HEK293 (cell line): ENCODE data around the gene ERI3.

Experiments used
- MEIS1 ChIP-seq: sonication (generic); formaldehyde crosslinking; IDR thresholded peaks from 2 replicates; pipeline ENCODE4 v1.8.1; 2022; ENCODE audit warnings: missing genetic modification reagents, mild to moderate bottlenecking, borderline replicate concordance
- OSR2 ChIP-seq: fragments of 450-650 bp; formaldehyde crosslinking; IDR thresholded peaks from 2 replicates; pipeline ENCODE4 v1.5.1; 2016; ENCODE audit warnings: missing biosample characterization, missing genetic modification characterization
- PRDM6 ChIP-seq: fragments of 450-650 bp; formaldehyde crosslinking; IDR thresholded peaks from 2 replicates; pipeline ENCODE4 v1.5.1; 2017; ENCODE audit warnings: missing biosample characterization, missing genetic modification characterization
- SP7 ChIP-seq: fragments of 450-650 bp; formaldehyde crosslinking; IDR thresholded peaks from 2 replicates; pipeline ENCODE4 v1.5.1; 2016; ENCODE audit warnings: missing biosample characterization, missing genetic modification characterization
- TCF7L2 ChIP-seq: IDR thresholded peaks from 2 replicates; pipeline ENCODE4 v1.6.1; 2011; ENCODE audit warnings: low read depth, mild to moderate bottlenecking, inconsistent platforms, low read length, moderate library complexity, borderline replicate concordance
- YY1 ChIP-seq: fragments of 450-650 bp; formaldehyde crosslinking; IDR thresholded peaks from 2 replicates; pipeline ENCODE4 v1.5.1; 2018; ENCODE audit warnings: missing biosample characterization, missing genetic modification characterization
- ZBTB1 ChIP-seq: fragments of 450-650 bp; formaldehyde crosslinking; IDR thresholded peaks from 2 replicates; pipeline ENCODE4 v1.5.1; 2016; ENCODE audit warnings: missing biosample characterization, missing genetic modification characterization
- ZBTB11 ChIP-seq: fragments of 450-650 bp; formaldehyde crosslinking; conservative IDR thresholded peaks from 2 replicates; pipeline ENCODE4 v1.5.1; 2016; ENCODE audit warnings: low read depth, missing biosample characterization, missing genetic modification characterization
- ZBTB20 ChIP-seq: fragments of 450-650 bp; formaldehyde crosslinking; IDR thresholded peaks from 2 replicates; pipeline ENCODE4 v1.5.1; 2016; ENCODE audit warnings: missing biosample characterization, missing genetic modification characterization
- ZBTB44 ChIP-seq: fragments of 450-650 bp; IDR thresholded peaks from 2 replicates; pipeline ENCODE4 v1.5.1; 2018; ENCODE audit warnings: missing biosample characterization, mild to moderate bottlenecking, missing genetic modification characterization
- ZFHX2 ChIP-seq: fragments of 450-650 bp; formaldehyde crosslinking; conservative IDR thresholded peaks from 2 replicates; pipeline ENCODE4 v1.5.1; 2016; ENCODE audit warnings: missing biosample characterization, missing genetic modification characterization
- ZNF140 ChIP-seq: fragments of 450-650 bp; formaldehyde crosslinking; IDR thresholded peaks from 2 replicates; pipeline ENCODE4 v1.5.1; 2016; ENCODE audit warnings: missing biosample characterization, missing genetic modification characterization
- ZNF155 ChIP-seq: fragments of 450-650 bp; formaldehyde crosslinking; IDR thresholded peaks from 2 replicates; pipeline ENCODE4 v1.5.1; 2016; ENCODE audit warnings: missing biosample characterization, missing genetic modification characterization
- ZNF169 ChIP-seq: fragments of 450-650 bp; formaldehyde crosslinking; IDR thresholded peaks from 2 replicates; pipeline ENCODE4 v1.5.1; 2016; ENCODE audit warnings: missing biosample characterization, missing genetic modification characterization
- ZNF175 ChIP-seq: fragments of 450-650 bp; formaldehyde crosslinking; IDR thresholded peaks from 2 replicates; pipeline ENCODE4 v1.5.1; 2016; ENCODE audit warnings: missing biosample characterization, missing genetic modification characterization
- ZNF202 ChIP-seq: fragments of 450-650 bp; formaldehyde crosslinking; IDR thresholded peaks from 2 replicates; pipeline ENCODE4 v1.5.1; 2016; ENCODE audit warnings: missing biosample characterization, missing genetic modification characterization, borderline replicate concordance
- ZNF239 ChIP-seq: fragments of 450-650 bp; formaldehyde crosslinking; IDR thresholded peaks from 2 replicates; pipeline ENCODE4 v1.5.1; 2016; ENCODE audit warnings: missing biosample characterization, missing genetic modification characterization
- ZNF292 ChIP-seq: fragments of 450-650 bp; formaldehyde crosslinking; IDR thresholded peaks from 2 replicates; pipeline ENCODE4 v1.5.1; 2016; ENCODE audit warnings: low read depth, missing biosample characterization, missing genetic modification characterization, borderline replicate concordance
- ZNF362 ChIP-seq: fragments of 450-650 bp; formaldehyde crosslinking; IDR thresholded peaks from 2 replicates; pipeline ENCODE4 v1.5.1; 2016; ENCODE audit warnings: missing biosample characterization, missing genetic modification characterization
- ZNF398 ChIP-seq: fragments of 450-650 bp; formaldehyde crosslinking; IDR thresholded peaks from 2 replicates; pipeline ENCODE4 v1.5.1; 2017; ENCODE audit warnings: missing biosample characterization, missing genetic modification characterization
- ZNF433 ChIP-seq: fragments of 450-650 bp; formaldehyde crosslinking; IDR thresholded peaks from 2 replicates; pipeline ENCODE4 v1.5.1; 2016; ENCODE audit warnings: missing biosample characterization, missing genetic modification characterization, low read depth
- ZNF558 ChIP-seq: fragments of 450-650 bp; formaldehyde crosslinking; IDR thresholded peaks from 2 replicates; pipeline ENCODE4 v1.5.1; 2016; ENCODE audit warnings: missing biosample characterization, missing genetic modification characterization
- ZNF561 ChIP-seq: fragments of 450-650 bp; IDR thresholded peaks from 2 replicates; pipeline ENCODE4 v1.5.1; 2018; ENCODE audit warnings: missing biosample characterization, missing genetic modification characterization, borderline replicate concordance
- ZNF623 ChIP-seq: fragments of 450-650 bp; formaldehyde crosslinking; IDR thresholded peaks from 2 replicates; pipeline ENCODE4 v1.5.1; 2016; ENCODE audit warnings: missing biosample characterization, missing genetic modification characterization
- ZNF626 ChIP-seq: fragments of 450-650 bp; sonication (Bioruptor Pico); formaldehyde crosslinking; IDR thresholded peaks from 2 replicates; pipeline ENCODE4 v1.5.1; 2018; ENCODE audit warnings: missing biosample characterization, missing genetic modification characterization, inconsistent platforms
- ZNF654 ChIP-seq: fragments of 450-650 bp; formaldehyde crosslinking; IDR thresholded peaks from 2 replicates; pipeline ENCODE4 v1.5.1; 2016; ENCODE audit warnings: low read depth, missing biosample characterization, missing genetic modification characterization
- ZNF701 ChIP-seq: fragments of 450-650 bp; formaldehyde crosslinking; IDR thresholded peaks from 2 replicates; pipeline ENCODE4 v1.5.1; 2016; ENCODE audit warnings: missing biosample characterization, missing genetic modification characterization
- ZNF747 ChIP-seq: fragments of 450-650 bp; formaldehyde crosslinking; IDR thresholded peaks from 2 replicates; pipeline ENCODE4 v1.5.1; 2016; ENCODE audit warnings: missing biosample characterization, missing genetic modification characterization
- ZNF830 ChIP-seq: fragments of 450-650 bp; IDR thresholded peaks from 2 replicates; pipeline ENCODE4 v1.5.0; 2018; ENCODE audit warnings: missing biosample characterization, missing genetic modification characterization, low read depth, mild to moderate bottlenecking, moderate library complexity
- ZSCAN30 ChIP-seq: fragments of 450-650 bp; IDR thresholded peaks from 2 replicates; pipeline ENCODE4 v1.5.1; 2018; ENCODE audit warnings: missing biosample characterization, mild to moderate bottlenecking, missing genetic modification characterization, moderate library complexity

Gene ERI3

GRCh38 chr1:44327679-44328491 is 27.2 kb downstream of the ERI3 start (continued):
- no peak for TF ChIP-seq ZNF362 (tag by site-specific recombination)
- no peak for TF ChIP-seq ZBTB1
- no peak for TF ChIP-seq YY1
- peak; percentile 76 for TF ChIP-seq ZNF561 (tag by site-specific recombination)
- TF ChIP-seq TCF7L2: no peak
- TF ChIP-seq ZNF155 (tag by site-specific recombination): no peak
- TF ChIP-seq ZBTB44 (tag by site-specific recombination): peak; percentile 91
- TF ChIP-seq ZSCAN30 (tag by site-specific recombination): peak; percentile 94; the same call in 1 of the 2 replicates
- TF ChIP-seq PRDM6 (tag by site-specific recombination): peak; percentile 84
- TF ChIP-seq ZNF292 (tag by site-specific recombination): no peak
- peak; percentile 85 for TF ChIP-seq OSR2 (tag by site-specific recombination)
- TF ChIP-seq ZNF398: peak; percentile 47; the same call in 1 of the 2 replicates
- peak; percentile 20; the same call in 1 of the 2 replicates for TF ChIP-seq ZNF623 (tag by site-specific recombination)
- no peak for TF ChIP-seq ZBTB11 (tag by site-specific recombination)
- no peak for TF ChIP-seq ZNF140 (tag by site-specific recombination)
- no peak for TF ChIP-seq ZNF747 (tag by site-specific recombination)
- TF ChIP-seq ZNF202 (tag by site-specific recombination): no peak
- no peak for TF ChIP-seq ZNF433
- TF ChIP-seq ZNF175 (tag by site-specific recombination): no peak
- no peak for TF ChIP-seq ZNF239 (tag by site-specific recombination)
- TF ChIP-seq MEIS1: no peak
- TF ChIP-seq ZNF558 (tag by site-specific recombination): peak; percentile 50
- TF ChIP-seq ZNF626 (tag by site-specific recombination): no peak
- peak; percentile 73 for TF ChIP-seq ZBTB20
- TF ChIP-seq ZNF169 (tag by site-specific recombination): no peak
- TF ChIP-seq SP7: peak; percentile 93
- no peak for TF ChIP-seq ZNF701 (tag by site-specific recombination)
- TF ChIP-seq ZFHX2 (tag by site-specific recombination): peak; percentile 92
- no peak for TF ChIP-seq ZNF830 (tag by site-specific recombination)
- no peak for TF ChIP-seq ZNF654 (tag by site-specific recombination)
